Measurements from ENCODE around the gene TEC. TPM values are rescaled to one million over a fixed set of nuclear protein-coding genes. Genes with fewer than 3 reads are reported as not detected.

Gene TEC
- total RNA-seq, 1 donor from 2014 or later, result 0.53 TPM

DNA sequence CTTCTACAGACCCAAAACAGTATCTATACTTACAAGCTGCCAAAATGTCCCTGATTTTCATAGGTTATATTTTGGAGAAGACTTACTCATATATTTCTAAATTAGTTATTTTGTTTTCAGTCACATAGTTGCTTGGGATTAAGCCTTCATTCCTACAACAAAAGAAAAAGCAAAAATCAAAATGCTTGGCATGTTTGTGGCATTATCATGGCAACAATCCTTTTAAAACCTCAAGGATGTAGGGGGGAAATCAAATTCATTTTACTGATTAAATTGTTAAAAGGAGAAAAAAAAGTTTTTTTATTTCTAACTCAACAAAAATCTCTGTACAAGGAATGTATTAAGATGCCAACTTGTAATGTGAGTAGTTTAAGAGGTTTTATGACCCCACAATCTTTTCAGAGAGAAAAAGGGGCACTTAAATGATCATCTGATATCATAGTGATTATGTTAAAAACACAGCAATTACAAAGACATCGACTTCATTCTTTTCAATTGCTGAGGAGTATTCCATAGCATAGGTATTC, 159.1 kb downstream of the TEC start:
- no peak overlapping the region for H3K4me3 ChIP-seq (ENCODE audit: low read depth, low read length)
- FAIRE-seq, result no peak
- H3K36me3 ChIP-seq (ENCODE audit: control insufficient read depth, insufficient read depth, low read length), result no peaks in the 10 kb centered on the region
- TF ChIP-seq CTCF (IDR thresholded peaks at IDR 0.05; ENCODE audit: insufficient read depth, low read length, severe bottlenecking), result no peak
- no peaks in the 10 kb centered on the region for H3K27me3 ChIP-seq (ENCODE audit: control insufficient read depth, insufficient read depth, low read length)
- no peak for DNase-seq (ENCODE audit: low read depth)

- FAIRE-seq, result no peak
- TF ChIP-seq CTCF (IDR thresholded peaks at IDR 0.05; ENCODE audit: insufficient read depth, low read length, severe bottlenecking), result peak; percentile 66
- Histone ChIP-seq H3K4me3 (ENCODE audit: low read depth, low read length) (no peak overlapping the region), H3K27me3 (ENCODE audit: control insufficient read depth, insufficient read depth, low read length) (no peaks in the 10 kb centered on the region), H3K36me3 (ENCODE audit: control insufficient read depth, insufficient read depth, low read length) (no peaks in the 10 kb centered on the region)
- peak; percentile 71 for DNase-seq (ENCODE audit: low read depth)
These were observed 160.0 kb downstream of the TEC start for GRCh38 chr4:48109413-48110263.

- no peak for DNase-seq (ENCODE audit: low read depth)
- no peak for TF ChIP-seq CTCF (IDR thresholded peaks at IDR 0.05; ENCODE audit: insufficient read depth, low read length, severe bottlenecking)
- no peaks in the 10 kb centered on the region for H3K36me3 ChIP-seq (ENCODE audit: control insufficient read depth, insufficient read depth, low read length)
- H3K27me3 ChIP-seq (ENCODE audit: control insufficient read depth, insufficient read depth, low read length), result no peaks in the 10 kb centered on the region
- no peak for FAIRE-seq
- H3K4me3 ChIP-seq (ENCODE audit: low read depth, low read length), result no peak overlapping the region
These were observed 161.1 kb downstream of the TEC start for GRCh38 chr4:48108309-48109073.

GRCh38 chr4:48105230-48105629, 164.4 kb downstream of the TEC start:
- H3K36me3 ChIP-seq (ENCODE audit: control insufficient read depth, insufficient read depth, low read length), result no peaks in the 10 kb centered on the region
- no peaks in the 10 kb centered on the region for H3K27me3 ChIP-seq (ENCODE audit: control insufficient read depth, insufficient read depth, low read length)
- no peak for TF ChIP-seq CTCF (IDR thresholded peaks at IDR 0.05; ENCODE audit: insufficient read depth, low read length, severe bottlenecking)
- FAIRE-seq (no peak), DNase-seq (ENCODE audit: low read depth) (no peak)
- H3K4me3 ChIP-seq (ENCODE audit: low read depth, low read length), result no peak overlapping the region

GRCh38 chr4:48103483-48104139, 166.0 kb downstream of the TEC start:
- no peak for FAIRE-seq
- Histone ChIP-seq H3K27me3 (ENCODE audit: control insufficient read depth, insufficient read depth, low read length) (no peaks in the 10 kb centered on the region), H3K4me3 (ENCODE audit: low read depth, low read length) (no peak overlapping the region), H3K36me3 (ENCODE audit: control insufficient read depth, insufficient read depth, low read length) (no peaks in the 10 kb centered on the region)
- peak; percentile 33 for DNase-seq (ENCODE audit: low read depth)
- no peak for TF ChIP-seq CTCF (IDR thresholded peaks at IDR 0.05; ENCODE audit: insufficient read depth, low read length, severe bottlenecking)
